ENCODE data around the gene NADSYN1.
"Not testable (repeated sequence)": the region's sequence is repeated elsewhere in the genome, so short reads cannot be mapped to it uniquely, and the experiment has no call there.

Gene NADSYN1

DNA sequence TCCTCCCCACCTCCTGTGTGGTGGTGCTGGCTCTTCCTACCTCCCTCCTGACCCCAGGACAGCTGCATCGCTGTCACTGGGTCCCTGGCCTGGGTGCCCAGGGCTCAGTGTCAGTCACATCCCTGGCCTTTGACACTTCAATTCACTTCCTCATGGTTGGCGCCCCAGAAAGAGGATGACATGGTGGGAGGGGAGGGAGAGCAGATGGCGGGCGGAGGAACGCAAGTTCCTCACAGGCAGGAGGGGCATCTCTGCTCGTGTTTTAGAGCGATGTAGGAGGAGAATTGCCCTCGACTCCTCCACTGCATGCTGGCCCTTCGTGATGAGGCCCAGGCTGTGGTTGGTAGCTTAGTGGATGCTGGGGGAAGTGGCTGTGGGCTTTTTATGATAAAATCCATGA lies 38.9 kb downstream of the NADSYN1 start:
- no peak for DNase-seq

DNA sequence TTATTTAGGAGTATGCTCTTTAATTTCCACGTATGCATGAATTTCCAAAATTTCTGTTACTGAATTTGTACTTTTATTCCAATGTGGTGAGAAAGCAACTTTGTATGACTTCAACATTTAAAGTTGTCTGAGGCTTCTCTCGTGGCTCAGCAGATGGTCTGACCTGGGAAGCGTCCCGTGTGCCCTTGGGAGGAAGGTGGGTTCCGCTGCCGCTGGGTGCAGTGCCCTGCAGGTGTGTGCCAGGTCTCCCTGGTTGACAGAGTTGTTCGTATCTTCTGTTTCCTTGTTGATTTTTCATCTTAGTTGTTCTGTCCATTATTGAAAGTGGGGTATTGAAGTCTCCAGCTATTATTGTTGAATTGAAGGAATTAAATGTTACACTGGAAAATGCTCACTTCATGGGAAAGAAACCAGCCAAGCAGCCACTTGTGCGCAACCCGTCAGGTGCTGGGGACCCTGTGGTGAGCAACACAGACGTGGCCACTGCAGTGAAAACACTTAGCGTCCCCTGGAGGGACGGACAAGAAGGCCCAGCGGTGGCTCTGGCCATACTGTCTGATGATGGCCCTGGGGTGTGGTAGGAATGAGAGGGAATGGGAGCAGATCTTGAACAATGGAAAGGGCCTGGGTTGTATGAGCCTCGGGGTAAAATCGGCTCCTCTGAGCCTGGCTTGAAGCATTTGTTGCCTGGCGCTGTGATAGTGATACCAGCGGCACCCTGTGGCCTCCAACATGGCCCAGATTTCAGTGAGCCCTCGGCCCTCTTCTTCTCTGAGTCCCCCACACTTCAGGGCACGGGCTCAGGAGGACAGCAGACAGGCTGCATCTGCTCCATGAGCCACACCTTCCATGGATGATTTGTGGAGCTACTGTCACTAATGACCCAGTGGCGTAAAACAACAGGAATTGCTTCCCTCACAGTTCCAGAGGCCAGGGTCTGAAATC lies 42.6 kb downstream of the NADSYN1 start:
- no peak for DNase-seq

DNA sequence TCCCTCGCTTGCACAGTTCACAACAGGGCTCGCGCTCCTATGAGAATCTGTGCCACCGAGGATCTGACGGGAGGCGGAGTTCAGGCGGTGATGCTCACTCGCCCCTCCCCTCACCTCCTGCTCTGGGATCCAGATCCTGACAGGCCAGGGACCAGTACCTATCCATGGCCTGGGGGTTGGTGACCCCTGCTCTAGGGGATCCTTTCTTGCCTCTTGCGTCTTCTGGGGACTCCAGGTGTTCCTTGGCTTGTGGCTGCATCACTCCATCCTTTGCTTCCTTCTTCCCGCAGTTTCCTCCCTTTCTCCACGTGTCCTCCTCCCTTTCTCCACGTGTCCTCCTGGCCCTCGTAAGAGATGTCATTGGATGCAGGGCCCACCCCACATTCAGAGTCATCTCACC lies 43.4 kb downstream of the NADSYN1 start:
- DNase-seq = no peak

DNA sequence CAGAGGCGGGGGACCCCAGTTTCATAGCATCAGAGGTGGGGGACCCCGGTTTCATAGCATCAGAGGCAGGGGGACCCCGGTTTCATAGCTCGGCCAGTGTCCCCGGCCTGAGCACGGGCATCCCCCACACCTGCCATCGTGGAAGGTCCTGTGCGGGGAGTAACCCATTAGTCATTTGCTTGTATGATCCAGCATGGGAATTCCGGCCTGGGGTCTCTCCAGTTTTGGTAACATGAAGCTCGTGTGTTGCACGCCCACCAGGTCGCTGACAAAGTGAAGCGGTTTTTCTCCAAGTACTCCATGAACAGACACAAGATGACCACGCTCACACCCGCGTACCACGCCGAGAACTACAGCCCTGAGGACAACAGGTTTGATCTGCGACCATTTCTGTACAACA lies 45.1 kb downstream of the NADSYN1 start:
- DNase-seq = no peak

DNA sequence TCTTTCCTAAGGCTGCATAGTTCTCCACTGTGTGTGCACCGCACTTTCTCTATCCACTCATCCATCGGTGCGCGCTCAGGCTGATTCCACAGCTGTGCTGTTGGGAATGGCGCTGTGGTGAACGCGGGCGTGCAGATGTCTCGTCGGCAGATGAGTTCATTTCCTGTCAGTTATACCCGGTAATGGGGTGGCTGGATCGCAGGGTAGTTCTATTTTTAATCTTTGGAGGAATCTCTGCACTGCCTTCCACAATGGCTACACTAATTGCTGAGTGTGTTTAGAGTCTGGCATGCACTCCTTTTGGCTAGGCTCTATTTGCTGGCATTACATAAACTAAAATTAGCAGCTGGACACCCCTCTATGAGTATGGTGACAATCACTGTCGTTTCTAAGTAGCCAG lies 46.1 kb downstream of the NADSYN1 start:
- DNase-seq = no peak

DNA sequence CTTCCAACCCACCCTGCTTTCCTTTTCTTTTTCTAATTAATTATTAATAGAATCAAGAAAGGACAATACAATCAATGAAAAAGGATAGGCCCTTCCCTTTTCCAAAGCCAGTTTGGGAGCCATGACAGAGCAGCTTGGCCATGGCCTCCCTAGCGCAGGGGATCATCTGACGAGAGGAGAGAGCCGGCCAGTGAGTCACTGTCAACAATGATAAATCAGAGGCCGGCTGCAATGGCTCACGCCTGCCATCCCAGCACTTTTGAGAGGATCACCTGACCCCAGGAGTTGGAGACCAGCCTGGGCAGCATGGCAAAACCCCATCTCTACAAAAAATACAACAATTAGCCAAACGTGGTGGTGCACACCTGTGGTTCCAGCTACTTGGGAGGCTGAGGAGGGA lies 46.5 kb downstream of the NADSYN1 start:
- no peak for DNase-seq

DNA sequence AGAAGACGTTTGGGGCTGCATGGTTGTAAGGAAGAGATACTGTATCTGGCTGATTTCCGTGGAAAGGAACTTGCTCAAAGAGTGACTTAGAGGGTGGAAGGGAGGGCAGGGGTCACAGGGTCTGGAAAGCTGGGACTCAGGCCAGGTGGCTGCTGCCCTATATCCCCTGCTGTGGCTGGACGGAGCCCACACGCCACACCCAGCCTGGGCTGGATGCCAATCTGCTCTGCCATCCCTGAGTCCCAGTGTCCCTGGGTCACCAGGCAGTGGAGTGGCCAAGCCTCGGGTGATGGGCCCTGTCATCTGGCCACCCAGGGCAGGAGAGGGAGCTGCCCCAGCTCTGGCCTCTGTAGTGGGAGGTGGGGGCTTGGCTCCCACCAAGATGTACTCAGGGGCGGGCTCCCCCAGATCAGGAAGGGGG lies 47.6 kb downstream of the NADSYN1 start:
- DNase-seq = no peak

DNA sequence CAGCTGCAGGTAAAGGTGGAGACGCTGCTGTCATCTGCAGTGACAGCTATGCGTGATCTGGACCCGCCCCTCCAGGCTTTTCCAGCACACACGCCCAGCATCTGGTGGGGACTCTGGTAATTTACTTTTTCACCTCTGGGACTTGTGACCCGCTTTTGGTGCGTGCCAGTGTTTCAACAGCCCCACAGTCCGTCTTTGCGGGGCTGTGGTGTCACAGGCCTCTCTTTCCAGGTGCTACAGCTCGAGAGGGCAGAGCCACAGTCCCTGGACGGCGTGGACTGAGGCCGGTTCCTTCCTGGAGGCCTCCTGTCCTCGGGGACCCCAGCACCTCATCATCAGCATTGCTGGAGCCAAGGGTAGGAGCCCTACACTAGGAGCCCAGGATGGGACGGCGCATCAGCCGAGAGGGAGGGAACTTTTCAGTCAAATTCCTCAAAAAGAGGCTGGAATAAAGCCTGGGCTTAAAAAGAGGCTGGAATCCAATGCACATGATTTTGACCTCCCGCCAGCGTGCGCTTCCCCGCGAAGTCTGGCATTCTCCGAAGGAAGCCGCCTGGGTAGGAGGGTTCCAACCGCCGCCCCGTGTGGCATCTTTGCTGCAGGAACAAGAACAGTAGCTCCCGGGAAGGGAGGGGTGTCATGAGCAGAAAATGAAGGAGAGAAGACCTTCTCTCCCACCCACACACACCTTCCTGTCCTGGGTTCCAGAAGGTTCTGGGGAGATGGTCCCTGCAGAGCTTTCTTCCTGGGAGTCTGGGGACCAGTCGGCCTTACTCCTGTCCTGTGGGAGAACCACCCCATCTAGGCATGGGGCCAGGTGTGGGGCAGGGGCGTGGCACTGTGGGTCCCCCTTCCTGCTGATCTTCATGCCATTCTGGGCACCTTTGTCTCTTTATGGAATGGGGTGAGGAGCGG lies 48.3 kb downstream of the NADSYN1 start:
- no peak for DNase-seq

DNA sequence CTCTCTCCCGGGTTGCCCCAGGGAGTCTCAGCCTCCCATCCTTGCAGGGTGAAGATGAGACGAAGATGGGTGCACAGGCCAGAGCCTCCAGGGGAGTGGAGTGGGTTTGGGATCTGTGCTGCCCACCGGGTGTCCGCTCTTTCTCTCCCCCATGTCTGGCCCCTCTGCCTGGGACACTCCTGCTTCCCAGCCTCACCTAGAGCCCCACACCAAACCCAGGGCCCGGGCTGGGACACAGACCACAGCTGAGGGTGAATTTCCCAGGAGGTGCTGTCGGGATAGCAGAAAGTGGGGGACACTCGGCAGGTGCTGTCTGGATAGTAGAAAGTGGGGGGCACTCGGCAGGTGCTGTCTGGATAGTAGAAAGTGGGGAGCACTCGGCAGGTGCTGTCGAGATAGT lies 49.0 kb downstream of the NADSYN1 start:
- DNase-seq = no peak

DNA sequence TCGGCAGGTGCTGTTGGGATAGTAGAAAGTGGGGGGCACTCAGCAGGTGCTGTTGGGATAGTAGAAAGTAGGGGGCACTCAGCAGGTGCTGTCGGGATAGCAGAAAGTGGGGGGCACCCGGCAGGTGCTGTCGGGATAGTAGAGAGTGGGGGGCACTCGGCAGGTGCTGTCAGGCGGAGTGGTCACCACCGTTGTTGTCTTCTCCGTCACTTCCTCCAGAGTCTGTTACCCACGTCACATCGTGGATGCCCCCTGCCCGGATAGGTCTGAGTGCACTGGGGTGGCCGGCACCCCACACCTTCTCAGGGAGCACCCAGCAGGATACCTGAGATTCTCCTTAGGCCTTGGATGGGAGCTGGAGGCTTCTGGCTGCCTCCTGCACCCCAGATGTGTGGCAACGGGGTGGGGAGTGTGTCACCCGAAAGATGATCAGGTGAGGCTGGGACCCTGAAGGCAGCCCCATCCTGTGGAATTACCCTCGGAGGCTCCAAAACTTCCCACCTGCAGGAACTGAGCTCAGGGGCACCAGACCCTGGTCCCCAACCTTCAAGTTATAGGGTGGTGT lies 50.0 kb downstream of the NADSYN1 start:
- DNase-seq = no peak

DNA sequence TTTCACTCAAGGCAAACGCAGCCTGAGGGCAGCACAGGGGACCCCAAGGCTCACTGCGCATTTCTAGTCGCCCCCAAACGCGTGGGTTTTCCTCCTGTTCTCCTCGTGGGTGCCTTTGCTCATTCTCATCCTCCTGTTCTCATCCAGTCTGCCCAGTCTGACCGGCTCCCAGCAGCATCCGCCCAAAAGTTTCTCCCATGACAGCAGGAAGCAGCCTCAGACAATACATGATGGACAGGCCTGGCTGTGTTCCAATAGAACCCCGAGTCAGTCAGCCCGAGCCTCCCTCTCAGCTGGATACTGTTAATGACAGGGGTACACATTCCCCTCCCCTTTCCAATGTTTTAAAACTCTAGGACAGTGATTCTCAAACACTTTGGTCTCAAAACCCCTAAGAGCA lies 51.5 kb downstream of the NADSYN1 start:
- no peak for DNase-seq

DNA sequence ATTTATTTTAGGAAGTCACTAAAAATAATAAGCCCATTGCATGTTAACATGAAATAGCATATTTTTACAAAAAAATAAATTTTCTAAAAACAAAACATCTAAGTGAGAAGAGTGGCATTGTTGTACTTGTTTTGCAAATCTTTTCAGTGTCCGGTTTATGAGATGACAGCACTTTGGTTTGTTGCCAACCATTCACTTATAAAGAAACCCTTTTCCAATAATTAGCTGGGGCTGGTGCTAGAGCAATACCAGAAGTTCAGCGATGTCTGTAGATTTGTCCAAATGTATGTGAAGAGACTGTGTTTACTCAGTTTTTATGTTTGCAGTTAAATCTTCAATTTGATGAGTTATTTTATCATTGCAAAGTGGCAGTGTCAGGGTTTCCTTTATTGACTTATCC lies 52.0 kb downstream of the NADSYN1 start:
- DNase-seq = no peak

DNA sequence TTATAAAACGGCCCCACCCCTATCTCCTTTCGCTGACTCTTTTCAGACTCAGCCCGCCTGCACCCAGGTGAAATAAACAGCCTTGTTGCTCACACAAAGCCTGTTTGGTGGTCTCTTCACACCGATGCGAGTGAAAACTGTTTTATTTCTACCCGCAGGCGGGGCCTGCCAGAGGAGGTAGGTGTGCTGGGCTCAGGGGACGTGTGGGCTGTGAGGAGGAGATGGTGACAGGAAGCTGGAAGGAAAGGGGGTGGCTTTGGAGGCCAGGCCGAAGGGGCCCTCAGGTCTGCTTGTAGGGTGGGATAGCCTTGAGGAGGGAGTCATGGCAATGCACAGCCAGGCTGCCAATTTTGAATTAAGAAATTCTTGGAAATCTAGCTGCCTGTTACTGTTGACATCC lies 52.8 kb downstream of the NADSYN1 start:
- DNase-seq = no peak

DNA sequence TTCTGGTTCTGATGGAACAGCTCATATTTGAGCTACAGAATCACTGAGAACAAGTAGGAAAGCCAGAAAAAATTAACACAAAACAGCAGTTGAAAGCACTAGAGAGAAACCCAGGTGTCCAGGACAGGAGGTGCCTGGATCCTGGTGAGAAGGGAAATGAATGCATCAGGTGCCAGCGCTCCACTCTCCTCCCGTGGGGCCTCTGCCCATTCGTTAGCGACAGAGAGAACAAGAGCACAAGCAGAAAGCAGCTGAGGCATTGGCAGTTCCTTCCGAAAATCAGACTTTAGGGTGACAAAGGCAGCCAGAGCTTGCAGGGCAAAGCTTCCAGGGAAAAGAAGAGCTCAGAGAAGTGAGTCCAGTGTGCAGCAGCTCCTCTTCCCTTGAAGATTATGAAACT lies 54.1 kb downstream of the NADSYN1 start:
- no peak for DNase-seq

DNA sequence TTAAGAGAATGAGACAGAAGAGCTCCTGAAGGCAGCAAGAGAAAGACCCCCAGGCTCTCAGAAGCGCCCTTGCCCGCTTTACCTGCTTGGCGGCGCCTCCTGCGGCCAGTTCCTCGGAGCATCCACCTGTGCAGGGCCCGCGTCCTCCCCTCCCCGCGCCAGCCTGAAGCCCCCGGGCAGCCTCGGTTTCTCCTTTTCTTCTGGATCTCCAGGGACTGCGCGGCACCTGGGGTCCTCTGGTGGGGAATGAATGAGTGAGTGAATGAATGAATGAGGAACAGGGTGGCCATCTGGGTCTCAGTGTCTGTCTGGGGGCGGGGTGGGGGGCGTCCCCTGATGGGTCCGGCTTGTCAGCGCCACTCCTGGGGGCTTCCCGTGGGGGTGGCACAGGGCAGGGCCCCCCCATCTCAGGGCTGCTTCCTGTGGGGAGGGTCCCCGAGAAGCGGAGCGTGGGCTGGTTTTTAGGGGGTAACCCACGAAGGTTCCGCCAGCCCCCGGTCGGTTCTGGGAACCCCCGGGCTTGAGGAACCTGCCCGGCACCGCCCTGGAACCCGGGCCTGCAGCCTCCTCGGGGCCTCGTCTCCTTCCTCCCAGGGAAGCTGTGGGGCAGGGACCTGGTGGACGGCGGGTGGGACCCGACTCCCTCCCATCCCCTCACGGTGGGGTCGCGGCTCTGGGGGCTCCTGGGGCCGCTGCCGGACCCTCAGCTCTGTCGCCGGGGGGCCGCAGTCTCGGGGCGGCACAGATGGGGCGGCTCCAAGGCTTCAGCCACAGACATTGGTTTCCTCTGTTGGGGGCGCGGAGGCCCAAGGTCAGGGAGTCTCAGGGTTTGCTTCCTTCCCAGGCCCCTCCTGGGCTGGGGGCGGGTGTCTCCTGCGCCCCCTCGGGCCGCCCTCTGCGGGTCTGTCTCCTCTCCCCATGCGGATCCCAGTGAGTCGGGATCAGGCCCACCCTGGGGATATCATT lies 65.8 kb downstream of the NADSYN1 start:
- DNase-seq = no peak

DNA sequence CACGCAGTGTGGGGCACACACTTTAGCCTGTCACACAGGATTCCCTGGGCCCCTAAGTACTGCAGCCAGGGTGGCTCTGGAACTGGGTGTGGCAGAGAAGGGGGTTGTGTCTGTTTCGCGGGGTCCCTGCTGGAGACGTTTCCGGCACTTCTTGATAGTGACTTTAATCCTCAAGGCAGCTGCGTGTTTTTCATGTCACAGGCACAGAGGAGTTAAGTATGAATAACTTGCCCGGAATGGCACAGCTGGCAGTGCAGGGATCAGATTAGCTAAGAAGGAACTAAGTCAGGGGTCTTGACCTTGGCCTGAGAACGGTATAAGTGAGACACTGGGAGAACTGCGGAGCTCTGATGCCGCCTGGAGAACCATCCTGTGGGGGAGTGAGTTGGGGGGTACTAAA lies 66.5 kb downstream of the NADSYN1 start:
- DNase-seq = no peak

DNA sequence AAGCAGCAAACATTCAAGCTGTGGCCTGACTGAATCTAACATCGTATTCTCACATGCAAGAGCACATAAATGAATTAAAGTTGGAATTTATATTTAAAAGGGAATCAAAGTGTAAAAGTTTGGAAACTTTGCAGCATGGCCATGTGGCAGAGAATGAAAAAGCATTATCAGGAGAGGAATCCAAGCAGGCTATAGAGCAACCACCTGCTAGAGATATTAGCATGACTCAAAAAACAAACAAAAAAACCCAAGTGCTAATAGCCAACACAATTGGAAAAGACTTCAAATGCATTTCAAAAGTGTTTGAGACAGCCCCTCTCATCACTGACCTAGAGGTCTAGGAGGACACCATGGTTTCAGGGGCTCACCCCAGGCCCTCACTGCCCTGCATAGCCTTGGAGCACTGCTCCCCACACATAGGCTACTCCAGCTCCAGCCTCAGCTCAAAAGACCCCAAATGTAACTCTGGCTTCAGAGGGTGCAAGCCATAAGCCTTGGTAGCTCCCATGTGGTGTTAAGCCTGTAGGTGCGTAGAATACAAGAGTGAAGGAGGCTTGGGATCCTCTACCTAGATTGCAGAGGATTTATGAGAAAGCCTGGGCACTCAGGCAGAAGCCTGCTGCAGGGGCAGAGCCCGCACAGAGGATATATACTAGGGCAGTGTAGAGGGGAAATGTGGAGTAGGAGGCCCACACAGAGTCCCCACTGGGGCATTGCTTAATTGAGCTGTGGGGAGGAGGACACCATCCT lies 72.4 kb downstream of the NADSYN1 start:
- no peak for DNase-seq

DNA sequence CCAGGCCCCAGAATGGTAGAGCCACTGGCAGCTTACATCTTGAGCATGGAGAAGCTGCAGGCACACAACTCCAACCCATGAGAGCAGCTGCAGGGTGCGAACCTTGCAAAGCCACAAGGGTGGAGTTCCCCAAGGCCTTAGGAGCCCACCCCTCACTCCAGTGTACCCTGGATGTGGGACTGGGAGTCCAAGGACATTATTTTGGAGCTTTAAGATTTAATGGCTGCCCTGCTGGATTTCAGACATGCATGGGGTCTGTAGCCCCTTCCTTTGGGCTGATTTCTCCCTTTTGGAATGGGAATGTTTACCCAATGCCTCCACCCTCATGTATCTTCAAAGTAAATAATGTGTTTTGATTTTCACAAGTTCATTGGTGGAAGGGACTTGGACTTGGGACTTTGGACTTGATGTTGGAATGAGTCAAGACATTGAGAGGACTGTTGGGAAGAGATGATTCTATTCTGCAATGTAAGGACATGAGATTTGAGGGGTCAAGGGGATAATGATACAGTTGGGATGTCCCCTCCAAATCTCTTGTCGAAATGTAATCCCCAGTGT lies 73.0 kb downstream of the NADSYN1 start:
- no peak for DNase-seq

DNA sequence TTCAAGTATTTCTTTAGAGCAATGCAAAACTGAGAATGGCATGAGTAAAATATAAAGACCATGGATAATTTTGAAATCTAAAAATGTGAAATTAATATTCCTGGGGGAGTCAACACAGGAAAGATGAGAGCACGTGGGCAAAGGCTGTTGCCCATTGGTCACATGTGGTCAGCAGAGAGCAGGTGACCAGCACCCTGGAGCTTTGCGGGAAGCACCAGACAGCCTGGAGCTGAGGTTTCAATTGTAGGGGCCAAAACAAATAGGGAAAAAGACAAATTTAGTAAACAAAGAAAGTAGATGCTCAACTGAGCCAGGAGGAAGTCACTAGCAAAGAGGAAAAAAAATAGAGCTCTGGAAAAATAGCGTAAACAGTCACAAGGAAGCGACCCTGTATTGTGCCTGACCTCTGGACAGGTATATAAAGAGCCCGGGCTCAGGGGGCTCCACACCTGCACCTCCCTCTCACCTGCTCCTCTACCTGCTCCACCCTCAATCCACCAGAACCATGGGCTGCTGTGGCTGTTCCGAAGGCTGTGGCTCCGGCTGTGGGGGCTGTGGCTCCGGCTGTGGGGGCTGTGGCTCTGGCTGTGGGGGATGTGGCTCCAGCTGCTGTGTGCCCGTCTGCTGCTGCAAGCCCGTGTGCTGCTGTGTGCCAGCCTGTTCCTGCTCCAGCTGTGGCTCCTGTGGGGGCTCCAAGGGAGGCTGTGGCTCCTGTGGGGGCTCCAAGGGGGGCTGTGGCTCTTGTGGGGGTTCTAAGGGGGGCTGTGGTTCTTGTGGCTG lies 74.0 kb downstream of the NADSYN1 start, which contains the start of gene KRTAP5-7:
KRTAP5-7 (plus strand) TSS at position 472 of the 780 bp plus-strand sequence; CDS start at position 506, 34 bp downstream.
- not testable (repeated sequence) for DNase-seq

DNA sequence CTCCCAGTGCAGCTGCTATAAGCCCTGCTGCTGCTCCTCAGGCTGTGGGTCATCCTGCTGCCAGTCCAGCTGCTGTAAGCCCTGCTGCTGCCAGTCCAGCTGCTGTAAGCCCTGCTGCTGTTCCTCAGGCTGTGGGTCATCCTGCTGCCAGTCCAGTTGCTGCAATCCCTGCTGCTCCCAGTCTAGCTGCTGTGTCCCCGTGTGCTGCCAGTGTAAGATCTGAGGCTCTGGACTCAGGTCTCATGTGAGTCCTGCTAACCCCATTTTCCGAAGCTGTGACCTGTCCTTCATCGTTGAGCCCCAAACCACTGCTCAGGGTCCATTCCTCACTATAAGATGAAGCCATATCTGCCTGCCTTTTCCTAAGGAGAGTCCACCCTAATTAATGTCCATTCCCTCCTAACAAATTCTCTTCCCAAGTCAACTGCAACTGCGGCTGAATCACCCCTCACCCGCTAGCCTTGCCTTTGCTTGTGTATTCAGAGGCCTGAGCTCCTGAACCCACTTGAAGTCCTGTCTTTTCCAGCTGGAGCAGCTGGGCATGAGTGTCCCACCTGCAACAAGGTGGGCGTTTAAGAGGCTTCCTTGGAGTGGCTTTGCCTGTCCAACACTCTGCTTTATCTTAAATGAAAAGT lies 74.7 kb downstream of the NADSYN1 start:
- no peak for DNase-seq

Data from CD4-positive, alpha-beta T cell treated with Interleukin-6 for 4 hours (primary cell).